ENCODE results near the gene CCDC142. TPM values are rescaled to one million over a fixed set of nuclear protein-coding genes. Genes with fewer than 3 reads are reported as not detected.

Gene CCDC142
- total and polyA plus RNA-seq, 10 of the 15 experiments (the other 5 are each of a cell fraction or from before 2014, with no cell fraction given) = 0.93 to 16.9 (median 9.0) TPM

- TF ChIP-seq NKRF (conservative IDR thresholded peaks at IDR 0.05) (peak; percentile 80; the same call in 1 of the 2 replicates), TBL1XR1 (IDR thresholded peaks at IDR 0.05; ENCODE audit: low read depth, low read length) (peak; percentile 3; the same call in 1 of the 2 replicates), KLF5 (IDR thresholded peaks at IDR 0.05; ENCODE audit: partially characterized antibody) (peak; percentile 76)
These were observed 24.5 kb upstream of the CCDC142 start, which contains the start of gene PCGF1 (continued) for GRCh38 chr2:74507145-74507925.

GRCh38 chr2:74505448-74506246 lies 22.8 kb upstream of the CCDC142 start:
- no peak overlapping the region for H3K9ac ChIP-seq (ENCODE audit: control insufficient read depth, insufficient read depth, low read length)
- SMC1A ChIA-PET (ENCODE audit: uncharacterized antibody, unreplicated experiment) = interaction anchor here (1.5 to 7.0 kb wide), 6 partner anchors 23 to 81 kb away, joined by 5 to 71 read pairs (median 39); partner anchors contain the start of genes AUP1, CCDC142, DQX1 and HTRA2
- TF ChIP-seq MLLT1 (IDR thresholded peaks at IDR 0.05) = no peak
- TF ChIP-seq MAX (IDR thresholded peaks at IDR 0.05; ENCODE audit: low read depth, low read length) = no peak
- no peak for TF ChIP-seq SMC3 (IDR thresholded peaks at IDR 0.05; ENCODE audit: borderline replicate concordance, low read length)
- TF ChIP-seq PKNOX1 (IDR thresholded peaks at IDR 0.05) = no peak
- no peak for TF ChIP-seq PAX8 (IDR thresholded peaks at IDR 0.05)
- no peak for TF ChIP-seq BMI1 (IDR thresholded peaks at IDR 0.05; ENCODE audit: borderline replicate concordance)
- no peak for TF ChIP-seq HDGF (IDR thresholded peaks at IDR 0.05)
- TF ChIP-seq POLR2AphosphoS5 (IDR thresholded peaks at IDR 0.05; ENCODE audit: low read length) = no peak
- TF ChIP-seq IRF4 (IDR thresholded peaks at IDR 0.05; ENCODE audit: low read depth, low read length) = no peak

More at GRCh38 chr2:74505448-74506246, 22.8 kb upstream of the CCDC142 start:
- Histone ChIP-seq H3K27me3 (replicated peaks in 1 of 2; ENCODE audit: control insufficient read depth in 2 of 2, insufficient read depth in 2 of 2, low read length in 1 of 2) (peaks cover 4 to 7% of the 10 kb centered on the region in 2 experiments; a peak in 2 of 4 replicates), H4K20me1 (ENCODE audit: control insufficient read depth, insufficient read depth) (no peaks in the 10 kb centered on the region), H2AFZ (ENCODE audit: control insufficient read depth, low read depth, low read length) (no peak overlapping the region), H3K4me1 (ENCODE audit: control insufficient read depth, insufficient read depth, low read length) (peaks cover 28% of the 10 kb centered on the region), H3K27ac (ENCODE audit: control insufficient read depth, insufficient read depth) (no peak overlapping the region), H3K36me3 (ENCODE audit: control insufficient read depth in 2 of 2, insufficient read depth in 2 of 2, low read length in 1 of 2) (peaks cover 0 to 7% of the 10 kb centered on the region in 2 experiments; a peak in 1 of 4 replicates), H3K4me2 (ENCODE audit: control insufficient read depth, insufficient read depth) (peak overlapping the region; percentile 53; the same call in 1 of the 2 replicates), H3K79me2 (ENCODE audit: control insufficient read depth, insufficient read depth, low read length) (peaks cover 12% of the 10 kb centered on the region), H3K4me3 (no peak overlapping the region; the same call in 1 of the 2 replicates), H3K9me3 (replicated peaks; ENCODE audit: control insufficient read depth, insufficient read depth, low read length) (no peaks in the 10 kb centered on the region)
- RAD21 ChIA-PET (ENCODE audit: unreplicated experiment) = interaction anchor here (1.8 to 5.5 kb wide), 6 partner anchors 25 to 86 kb away, joined by 4 to 61 read pairs (median 16); partner anchors contain the start of genes AUP1, HTRA2 and WBP1
- CTCF ChIA-PET = interaction anchor here (0.5 to 13.9 kb wide), 10 partner anchors 13 to 1100 kb away, joined by 3 to 231 read pairs (median 7); partner anchors contain the start of genes AUP1, DQX1, HTRA2 and WBP1
- BruUV-seq (replicated peaks) = no TSS peak
- DNase-seq (ENCODE audit: low read depth, low spot score) (no peak), FAIRE-seq (no peak), ATAC-seq (no peak)
- intact Hi-C loops (cut with micrococcal nuclease; ENCODE audit: unreplicated experiment) = no loop called here
- POLR2A ChIA-PET = interaction anchor here (1.1 to 5.8 kb wide), 4 partner anchors 12 to 92 kb away, joined by 3 to 33 read pairs (median 4); partner anchors contain the start of genes AUP1 and HTRA2
- WGBS (ENCODE audit: insufficient coverage, insufficient replicate concordance, low lambda C conversion rate, missing lambda C conversion rate) = 88% methylated on average over 14 of the region's 14 CpGs
- in situ Hi-C loops (cut with MboI) = no loop called here

Data from GM12878 (cell line).